Measurements from ENCODE around the gene ISCA2. TPM values are rescaled to one million over a fixed set of nuclear protein-coding genes. Genes with fewer than 3 reads are reported as not detected.
"Not testable (repeated sequence)": the region's sequence is repeated elsewhere in the genome, so short reads cannot be mapped to it uniquely, and the experiment has no call there.

Gene ISCA2, protein sequence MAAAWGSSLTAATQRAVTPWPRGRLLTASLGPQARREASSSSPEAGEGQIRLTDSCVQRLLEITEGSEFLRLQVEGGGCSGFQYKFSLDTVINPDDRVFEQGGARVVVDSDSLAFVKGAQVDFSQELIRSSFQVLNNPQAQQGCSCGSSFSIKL
- 27.8 TPM for polyA plus RNA-seq (2012; ENCODE audit: low read depth, missing spikeins)

DNA sequence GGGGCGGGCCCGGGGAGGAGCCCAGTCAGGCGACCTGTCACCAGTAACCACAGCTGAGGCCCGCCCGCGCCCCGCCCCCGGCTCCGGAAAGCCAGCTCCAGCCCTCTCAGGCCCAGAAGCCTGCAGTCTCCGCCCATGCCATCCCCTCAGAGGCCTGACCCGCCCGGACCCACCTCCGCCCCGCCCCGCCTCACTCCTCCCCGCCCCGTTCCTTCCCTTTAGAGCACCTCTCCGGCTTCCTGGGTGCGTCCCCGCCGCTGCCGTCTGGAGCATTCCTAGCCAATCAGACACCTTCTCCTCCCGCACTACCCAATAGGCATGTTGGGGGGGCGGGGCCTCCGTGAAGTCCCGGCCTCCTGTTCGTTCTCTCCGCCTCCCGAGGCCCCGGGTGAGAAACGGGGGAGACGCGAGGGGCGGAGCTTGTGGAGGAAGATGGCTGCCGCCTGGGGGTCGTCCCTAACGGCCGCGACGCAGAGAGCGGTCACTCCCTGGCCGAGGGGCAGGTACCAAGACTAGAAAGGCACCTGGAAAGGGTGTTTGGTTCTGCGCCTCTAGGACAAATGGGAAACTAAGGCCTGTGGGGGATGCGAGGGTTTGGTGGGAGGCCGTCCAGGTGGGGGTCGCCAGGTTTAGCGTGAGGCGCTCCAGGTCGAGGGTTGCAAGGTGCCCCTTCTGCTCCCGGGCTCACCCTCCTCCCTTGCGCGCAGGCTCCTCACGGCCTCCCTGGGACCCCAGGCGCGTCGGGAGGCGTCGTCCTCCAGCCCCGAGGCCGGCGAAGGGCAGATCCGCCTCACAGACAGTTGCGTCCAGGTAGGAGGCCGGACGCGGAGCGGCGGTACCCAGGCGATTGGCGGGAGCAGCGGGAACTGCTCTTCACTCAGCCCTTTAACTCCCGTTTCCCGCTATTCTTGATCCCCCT lies at the start of gene ISCA2:
Gene ISCA2, plus strand, starts transcription at position 423 of the 919 bp plus-strand sequence. Its CDS starts 10 bp downstream, at position 433.
- FAIRE-seq (peak; percentile 93), DNase-seq (ENCODE audit: insufficient read length, low spot score) (peak; percentile 95)
- TF ChIP-seq POLR2A (IDR thresholded peaks at IDR 0.05; ENCODE audit: low read depth, low read length), result peak; percentile 71
- TF ChIP-seq PAX5 (IDR thresholded peaks at IDR 0.05; ENCODE audit: insufficient read depth, low read length, severe bottlenecking), result no peak
- peak; percentile 58 for TF ChIP-seq POLR2AphosphoS5 (IDR thresholded peaks at IDR 0.05; ENCODE audit: low read depth, low read length)
- TF ChIP-seq TAF1 (IDR thresholded peaks at IDR 0.05; ENCODE audit: low read depth, low read length), result peak; percentile 74
- TF ChIP-seq POU2F2 (IDR thresholded peaks at IDR 0.05; ENCODE audit: low read depth, low read length), result no peak
- no peak for TF ChIP-seq SPI1 (IDR thresholded peaks at IDR 0.05; ENCODE audit: low read depth, low read length)

DNA sequence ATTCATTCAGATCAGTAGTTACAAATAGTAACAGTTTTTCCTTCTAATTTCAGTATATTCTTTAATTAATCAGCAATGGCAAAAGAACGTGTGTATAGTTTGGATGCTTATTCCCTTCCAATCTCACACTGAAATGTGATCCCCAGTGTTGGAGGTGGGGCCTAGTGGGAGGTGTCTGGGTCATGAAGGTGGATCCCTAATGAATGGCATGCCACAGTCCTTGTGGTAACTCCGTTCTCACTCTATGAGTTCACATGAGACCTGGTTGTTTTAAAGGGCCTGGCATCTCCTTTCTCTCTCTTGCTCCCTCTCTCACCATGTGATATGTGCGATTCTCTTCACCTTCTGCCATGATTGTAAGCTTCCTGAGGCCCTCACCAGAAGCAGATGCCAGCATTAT lies 48.7 kb upstream of the ISCA2 start:
- TF ChIP-seq PAX5 (IDR thresholded peaks at IDR 0.05; ENCODE audit: insufficient read depth, low read length, severe bottlenecking) (no peak), SPI1 (IDR thresholded peaks at IDR 0.05; ENCODE audit: low read depth, low read length) (no peak), POLR2A (IDR thresholded peaks at IDR 0.05; ENCODE audit: low read depth, low read length) (no peak), POLR2AphosphoS5 (IDR thresholded peaks at IDR 0.05; ENCODE audit: low read depth, low read length) (no peak), TAF1 (IDR thresholded peaks at IDR 0.05; ENCODE audit: low read depth, low read length) (no peak), POU2F2 (IDR thresholded peaks at IDR 0.05; ENCODE audit: low read depth, low read length) (no peak)
- FAIRE-seq (no peak), DNase-seq (ENCODE audit: insufficient read length, low spot score) (no peak)

DNA sequence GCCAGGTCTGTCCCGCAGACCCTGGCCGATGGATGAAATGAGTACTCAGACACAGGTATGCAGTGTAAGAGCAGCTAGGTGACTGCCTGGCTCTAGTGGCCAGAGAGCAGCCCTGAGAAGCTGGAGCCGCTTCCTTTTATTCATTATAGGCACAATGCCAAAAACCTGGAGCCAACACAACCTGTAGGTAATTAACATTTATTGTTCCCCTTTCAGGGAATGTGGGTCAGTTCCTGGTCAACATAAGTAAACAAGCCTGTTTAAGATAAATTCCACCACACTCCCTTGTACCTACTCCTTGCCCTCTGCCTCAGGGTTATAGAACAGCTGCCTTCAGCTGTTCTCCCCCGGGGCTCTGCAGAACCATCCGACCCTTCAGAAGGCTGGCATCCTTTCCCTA lies 39.2 kb upstream of the ISCA2 start:
- not testable (repeated sequence) for FAIRE-seq; DNase-seq (ENCODE audit: insufficient read length, low spot score)

DNA sequence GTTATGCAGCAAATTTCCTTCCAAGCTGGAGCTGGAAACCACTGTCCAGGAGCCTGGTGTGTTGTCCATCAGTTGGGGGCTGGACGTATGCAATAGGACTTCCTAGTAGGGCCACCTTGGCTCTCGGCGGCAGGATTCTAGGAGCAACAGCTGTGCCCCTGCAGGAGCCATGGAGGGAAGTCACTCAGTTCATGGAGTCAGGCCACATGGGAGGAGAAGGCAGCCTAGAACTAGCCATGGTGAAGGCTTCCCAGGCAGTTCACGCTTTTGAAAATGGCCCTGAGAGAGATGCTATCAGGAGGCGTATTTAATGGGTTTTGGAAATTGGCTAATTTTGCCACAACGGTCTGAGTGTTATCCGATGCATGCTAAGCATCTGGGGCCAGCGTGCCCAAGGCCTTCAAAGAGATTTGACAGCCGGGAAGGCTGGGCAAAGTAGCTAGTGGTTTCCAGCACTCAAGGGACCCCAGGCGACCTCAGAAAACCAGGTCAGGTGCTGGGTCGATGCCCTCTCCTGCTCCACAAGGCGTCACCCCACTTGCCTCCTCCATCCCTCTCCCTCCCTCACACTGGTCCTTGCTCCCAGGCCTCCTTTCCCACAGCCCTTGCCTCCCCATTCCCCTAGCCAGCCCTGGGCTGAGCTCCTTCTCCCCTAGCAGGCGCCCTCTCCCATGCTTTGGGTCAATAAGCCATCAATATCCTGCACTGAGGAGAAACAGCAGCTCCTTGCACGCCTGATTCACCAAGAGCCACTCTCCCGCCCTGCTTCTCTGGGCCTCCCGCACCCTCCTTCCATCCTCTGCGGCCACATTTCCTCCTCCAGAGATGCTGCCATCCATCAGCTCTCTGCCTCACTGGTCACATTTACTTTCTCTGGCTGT lies 36.6 kb upstream of the ISCA2 start:
- FAIRE-seq, result no peak
- no peak for DNase-seq (ENCODE audit: insufficient read length, low spot score)
- TF ChIP-seq SPI1 (IDR thresholded peaks at IDR 0.05; ENCODE audit: low read depth, low read length) (no peak), PAX5 (IDR thresholded peaks at IDR 0.05; ENCODE audit: insufficient read depth, low read length, severe bottlenecking) (no peak), POLR2AphosphoS5 (IDR thresholded peaks at IDR 0.05; ENCODE audit: low read depth, low read length) (no peak), TAF1 (IDR thresholded peaks at IDR 0.05; ENCODE audit: low read depth, low read length) (no peak), POU2F2 (IDR thresholded peaks at IDR 0.05; ENCODE audit: low read depth, low read length) (no peak), POLR2A (IDR thresholded peaks at IDR 0.05; ENCODE audit: low read depth, low read length) (no peak)

DNA sequence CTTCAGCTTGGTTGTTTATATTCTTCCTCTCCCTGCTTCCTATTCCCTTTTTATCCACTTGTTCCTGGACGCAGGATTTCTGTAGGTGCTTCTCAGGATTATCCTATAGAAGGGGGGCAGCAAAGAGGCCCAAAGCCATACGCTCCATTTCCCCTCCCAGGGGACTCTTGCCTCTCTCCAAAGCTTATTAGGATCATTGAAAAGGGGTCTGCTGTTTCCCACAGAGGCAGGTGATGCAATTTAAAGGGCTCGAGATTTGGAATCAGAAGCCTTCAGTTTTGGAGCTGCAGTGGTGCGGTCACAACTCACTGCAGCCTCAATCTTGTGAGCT lies 36.0 kb upstream of the ISCA2 start:
- no peak for TF ChIP-seq PAX5 (IDR thresholded peaks at IDR 0.05; ENCODE audit: insufficient read depth, low read length, severe bottlenecking)
- TF ChIP-seq POLR2AphosphoS5 (IDR thresholded peaks at IDR 0.05; ENCODE audit: low read depth, low read length), result no peak
- no peak for TF ChIP-seq POU2F2 (IDR thresholded peaks at IDR 0.05; ENCODE audit: low read depth, low read length)
- no peak for TF ChIP-seq TAF1 (IDR thresholded peaks at IDR 0.05; ENCODE audit: low read depth, low read length)
- FAIRE-seq (no peak), DNase-seq (ENCODE audit: insufficient read length, low spot score) (no peak)

DNA sequence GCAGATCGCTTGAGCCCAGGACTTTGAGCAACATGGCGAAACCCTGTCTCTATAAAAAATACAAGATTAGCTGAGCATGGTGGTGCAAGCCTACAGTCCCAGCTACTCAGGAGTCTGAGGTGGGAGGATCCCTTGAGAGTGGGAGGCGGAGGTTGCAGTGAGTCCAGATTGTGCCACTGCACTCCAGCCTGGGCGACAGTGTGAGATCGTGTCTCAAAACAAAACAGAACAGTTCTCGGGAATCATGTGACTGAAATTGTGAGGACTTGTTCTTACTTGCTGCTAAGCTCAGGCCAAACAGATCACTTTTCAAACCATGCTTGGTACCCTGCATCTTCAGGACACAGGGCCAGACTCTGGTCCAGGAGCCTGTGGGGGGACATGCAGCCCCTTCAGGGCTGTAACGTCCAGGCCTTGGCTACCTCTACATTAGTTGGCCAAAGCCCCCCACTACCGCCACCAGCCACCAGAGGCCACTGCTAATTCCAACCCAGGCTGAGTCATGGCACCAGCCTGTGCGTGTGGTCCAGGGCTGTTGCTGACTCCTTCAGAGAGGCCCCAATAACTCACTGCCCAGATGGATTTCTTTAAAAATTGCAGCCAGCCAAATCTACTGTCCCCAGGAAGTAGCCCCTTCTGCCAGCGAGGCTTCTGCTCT lies 34.1 kb upstream of the ISCA2 start:
- FAIRE-seq (peak; percentile 67), DNase-seq (ENCODE audit: insufficient read length, low spot score) (peak; percentile 40)
- TF ChIP-seq PAX5 (IDR thresholded peaks at IDR 0.05; ENCODE audit: insufficient read depth, low read length, severe bottlenecking) (no peak), POLR2AphosphoS5 (IDR thresholded peaks at IDR 0.05; ENCODE audit: low read depth, low read length) (no peak), POU2F2 (IDR thresholded peaks at IDR 0.05; ENCODE audit: low read depth, low read length) (no peak), TAF1 (IDR thresholded peaks at IDR 0.05; ENCODE audit: low read depth, low read length) (no peak), POLR2A (IDR thresholded peaks at IDR 0.05; ENCODE audit: low read depth, low read length) (no peak), SPI1 (IDR thresholded peaks at IDR 0.05; ENCODE audit: low read depth, low read length) (no peak)

DNA sequence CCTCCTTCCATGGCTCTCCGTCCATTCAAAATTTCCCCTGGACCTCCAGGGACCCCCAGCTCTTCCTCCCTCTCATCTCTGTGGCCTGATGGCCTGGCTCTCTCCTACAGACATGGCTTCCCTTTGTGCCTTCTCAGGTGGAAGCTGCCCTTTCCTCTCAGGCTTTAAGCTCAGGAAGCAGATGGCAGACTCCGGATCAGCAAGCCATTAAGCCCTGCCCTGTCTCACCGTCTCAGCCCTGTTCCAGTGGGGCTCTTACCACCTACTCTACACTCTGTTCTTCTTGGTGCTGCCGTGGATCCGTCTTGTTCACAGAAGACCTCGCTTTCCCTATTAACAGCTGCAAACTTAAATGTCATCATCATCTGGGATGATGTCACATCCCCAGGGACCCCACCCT lies 33.6 kb upstream of the ISCA2 start:
- FAIRE-seq, result no peak
- TF ChIP-seq POLR2A (IDR thresholded peaks at IDR 0.05; ENCODE audit: low read depth, low read length) (no peak), TAF1 (IDR thresholded peaks at IDR 0.05; ENCODE audit: low read depth, low read length) (no peak), POLR2AphosphoS5 (IDR thresholded peaks at IDR 0.05; ENCODE audit: low read depth, low read length) (no peak), PAX5 (IDR thresholded peaks at IDR 0.05; ENCODE audit: insufficient read depth, low read length, severe bottlenecking) (no peak), POU2F2 (IDR thresholded peaks at IDR 0.05; ENCODE audit: low read depth, low read length) (no peak), SPI1 (IDR thresholded peaks at IDR 0.05; ENCODE audit: low read depth, low read length) (no peak)
- no peak for DNase-seq (ENCODE audit: insufficient read length, low spot score)

DNA sequence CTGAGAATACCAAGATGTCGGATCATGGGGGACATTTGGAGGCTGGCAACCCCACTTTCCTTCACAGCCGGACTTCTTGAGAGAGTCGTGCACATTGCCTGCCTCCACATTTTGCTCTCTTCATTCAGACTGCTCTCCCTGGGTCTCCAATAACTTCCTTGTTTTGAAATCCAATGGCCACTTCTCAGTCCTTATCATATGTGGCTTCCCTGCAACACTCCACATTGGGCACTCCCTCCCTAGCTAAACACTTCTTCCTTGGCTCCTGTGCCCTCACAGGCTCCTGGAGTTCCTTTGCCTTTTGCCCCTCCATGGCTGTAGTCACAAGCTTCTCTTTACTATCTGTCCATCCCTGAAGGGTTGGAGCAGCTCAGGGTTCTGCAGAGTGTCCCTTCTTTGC lies 30.6 kb upstream of the ISCA2 start:
- DNase-seq (ENCODE audit: insufficient read length, low spot score) (no peak), FAIRE-seq (no peak)
- TF ChIP-seq POLR2A (IDR thresholded peaks at IDR 0.05; ENCODE audit: low read depth, low read length) (no peak), POU2F2 (IDR thresholded peaks at IDR 0.05; ENCODE audit: low read depth, low read length) (no peak), SPI1 (IDR thresholded peaks at IDR 0.05; ENCODE audit: low read depth, low read length) (no peak), PAX5 (IDR thresholded peaks at IDR 0.05; ENCODE audit: insufficient read depth, low read length, severe bottlenecking) (no peak), TAF1 (IDR thresholded peaks at IDR 0.05; ENCODE audit: low read depth, low read length) (no peak), POLR2AphosphoS5 (IDR thresholded peaks at IDR 0.05; ENCODE audit: low read depth, low read length) (no peak)

DNA sequence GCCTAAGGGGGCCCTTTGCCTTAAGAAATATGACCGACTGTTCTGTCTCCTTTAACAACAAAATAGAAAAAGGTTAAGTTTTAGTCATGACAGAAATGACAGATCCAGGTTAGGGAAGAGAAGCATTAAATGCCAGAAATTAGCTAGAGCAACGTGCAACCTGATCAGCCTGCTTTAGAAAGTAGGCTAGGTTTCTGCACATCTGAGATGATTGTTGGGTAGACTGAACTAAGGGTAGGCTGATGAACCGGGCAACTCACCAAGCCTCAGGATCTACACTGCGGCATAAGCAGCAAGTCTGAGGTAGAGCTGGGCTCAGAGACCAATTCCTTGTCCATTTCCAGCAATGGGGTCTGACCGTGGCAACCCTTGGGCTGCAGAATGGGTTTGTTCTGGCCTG lies 29.9 kb upstream of the ISCA2 start:
- no peak for DNase-seq (ENCODE audit: insufficient read length, low spot score)
- no peak for TF ChIP-seq PAX5 (IDR thresholded peaks at IDR 0.05; ENCODE audit: insufficient read depth, low read length, severe bottlenecking)
- no peak for FAIRE-seq
